ENCODE results near the gene COL28A1. TPM values are rescaled to one million over a fixed set of nuclear protein-coding genes. Genes with fewer than 3 reads are reported as not detected.

Gene COL28A1
- polyA plus RNA-seq, 1 donor (not counting 4 experiments of a cell fraction or from before 2014, with no cell fraction given), result 0.13 TPM

GRCh38 chr7:7548407-7548806 is 12.7 kb upstream of the COL28A1 start:
- DNase-seq (ENCODE audit: low read depth, low spot score), result no peak
- no peaks in the 10 kb centered on the region for H3K27me3 ChIP-seq (ENCODE audit: control insufficient read depth, extremely low read depth, insufficient read depth, low read length)
- no peak overlapping the region for H2AFZ ChIP-seq (ENCODE audit: control insufficient read depth, low read length)
- dilution Hi-C loops (cut with MboI; ENCODE audit: extremely low pct_ligation_motif_present, low sequenced_read_pairs), result loop anchor here (25.0 kb wide), 1 partner anchor 111 kb away; no protein-coding TSS in a partner anchor
- no peaks in the 10 kb centered on the region for H3K9me3 ChIP-seq (ENCODE audit: control insufficient read depth, low read depth, low read length)
- no peak overlapping the region for H3K9ac ChIP-seq (ENCODE audit: control insufficient read depth, extremely low read depth, insufficient read depth, low read length)
- no peak for FAIRE-seq
- H4K20me1 ChIP-seq (ENCODE audit: control insufficient read depth, extremely low read depth, insufficient read depth, low read length), result no peaks in the 10 kb centered on the region
- no peaks in the 10 kb centered on the region for H3K36me3 ChIP-seq (ENCODE audit: control insufficient read depth in 2 of 2, extremely low read depth in 1 of 2, insufficient read depth in 2 of 2, low read length in 2 of 2)
- H3K9me1 ChIP-seq (ENCODE audit: control insufficient read depth, extremely low read depth, insufficient read depth, low read length), result no peaks in the 10 kb centered on the region
- H3K4me3 ChIP-seq (ENCODE audit: control insufficient read depth in 2 of 3, extremely low read depth in 1 of 3, insufficient read depth in 2 of 3, low read depth in 1 of 3, low read length in 3 of 3), result no peak overlapping the region
- TF ChIP-seq, protein P1, sequence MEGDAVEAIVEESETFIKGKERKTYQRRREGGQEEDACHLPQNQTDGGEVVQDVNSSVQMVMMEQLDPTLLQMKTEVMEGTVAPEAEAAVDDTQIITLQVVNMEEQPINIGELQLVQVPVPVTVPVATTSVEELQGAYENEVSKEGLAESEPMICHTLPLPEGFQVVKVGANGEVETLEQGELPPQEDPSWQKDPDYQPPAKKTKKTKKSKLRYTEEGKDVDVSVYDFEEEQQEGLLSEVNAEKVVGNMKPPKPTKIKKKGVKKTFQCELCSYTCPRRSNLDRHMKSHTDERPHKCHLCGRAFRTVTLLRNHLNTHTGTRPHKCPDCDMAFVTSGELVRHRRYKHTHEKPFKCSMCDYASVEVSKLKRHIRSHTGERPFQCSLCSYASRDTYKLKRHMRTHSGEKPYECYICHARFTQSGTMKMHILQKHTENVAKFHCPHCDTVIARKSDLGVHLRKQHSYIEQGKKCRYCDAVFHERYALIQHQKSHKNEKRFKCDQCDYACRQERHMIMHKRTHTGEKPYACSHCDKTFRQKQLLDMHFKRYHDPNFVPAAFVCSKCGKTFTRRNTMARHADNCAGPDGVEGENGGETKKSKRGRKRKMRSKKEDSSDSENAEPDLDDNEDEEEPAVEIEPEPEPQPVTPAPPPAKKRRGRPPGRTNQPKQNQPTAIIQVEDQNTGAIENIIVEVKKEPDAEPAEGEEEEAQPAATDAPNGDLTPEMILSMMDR (optimal IDR thresholded peaks at IDR 0.05 in 1 of 3, IDR thresholded peaks at IDR 0.05 in 1 of 3, conservative IDR thresholded peaks at IDR 0.05 in 1 of 3; ENCODE audit: extremely low read depth in 1 of 3, insufficient read depth in 2 of 3, low read length in 3 of 3), result no peak
- TF ChIP-seq EZH2 (IDR thresholded peaks at IDR 0.05; ENCODE audit: low read length), result no peak
- H3K79me2 ChIP-seq (ENCODE audit: control insufficient read depth, insufficient read depth, low read length), result no peaks in the 10 kb centered on the region
- no peaks in the 10 kb centered on the region for H3K4me1 ChIP-seq (ENCODE audit: control insufficient read depth, extremely low read depth, insufficient read depth, low read length)
- no peak overlapping the region for H3K27ac ChIP-seq (ENCODE audit: control insufficient read depth, insufficient read depth, low read length)
- no peak overlapping the region for H3K4me2 ChIP-seq (ENCODE audit: control insufficient read depth, extremely low read depth, insufficient read depth, low read depth, low read length)

DNA sequence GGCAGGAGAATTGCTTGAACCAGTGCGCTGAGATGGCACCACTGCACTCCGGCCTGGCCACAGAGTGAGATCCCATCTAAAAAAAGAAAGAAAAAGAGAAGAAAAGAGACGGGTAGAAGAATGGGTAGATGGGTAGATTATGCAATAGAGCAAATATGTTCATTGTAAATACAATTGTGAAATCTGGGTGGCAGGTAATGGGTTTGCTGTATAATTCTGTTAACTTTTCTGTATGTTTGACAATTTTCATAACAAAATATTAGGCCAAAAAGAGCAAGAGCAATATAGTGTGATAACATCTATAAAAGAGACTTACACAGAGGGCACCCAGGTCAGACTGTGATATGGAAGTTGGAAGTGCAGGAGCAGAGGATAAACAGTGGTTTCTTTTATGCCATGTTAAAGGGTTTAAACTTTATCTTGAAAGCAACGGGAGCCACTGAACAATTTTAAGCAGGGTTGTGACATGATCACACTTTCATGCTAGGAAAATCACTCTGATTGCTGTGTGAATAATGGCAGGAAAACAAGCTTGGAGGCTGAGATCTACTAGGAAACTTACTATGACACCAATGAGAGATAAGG is 6.7 kb upstream of the COL28A1 start:
- Histone ChIP-seq H3K9me1 (ENCODE audit: control insufficient read depth, extremely low read depth, insufficient read depth, low read length) (no peaks in the 10 kb centered on the region), H3K4me1 (ENCODE audit: control insufficient read depth, extremely low read depth, insufficient read depth, low read length) (no peaks in the 10 kb centered on the region), H3K27ac (ENCODE audit: control insufficient read depth, insufficient read depth, low read length) (no peak overlapping the region), H3K27me3 (ENCODE audit: control insufficient read depth, extremely low read depth, insufficient read depth, low read length) (no peaks in the 10 kb centered on the region), H3K36me3 (ENCODE audit: control insufficient read depth in 2 of 2, extremely low read depth in 1 of 2, insufficient read depth in 2 of 2, low read length in 2 of 2) (no peaks in the 10 kb centered on the region), H3K79me2 (ENCODE audit: control insufficient read depth, insufficient read depth, low read length) (no peaks in the 10 kb centered on the region), H3K4me3 (ENCODE audit: control insufficient read depth in 2 of 3, extremely low read depth in 1 of 3, insufficient read depth in 2 of 3, low read depth in 1 of 3, low read length in 3 of 3) (no peak overlapping the region), H2AFZ (ENCODE audit: control insufficient read depth, low read length) (no peak overlapping the region), H3K9ac (ENCODE audit: control insufficient read depth, extremely low read depth, insufficient read depth, low read length) (no peak overlapping the region), H3K4me2 (ENCODE audit: control insufficient read depth, extremely low read depth, insufficient read depth, low read depth, low read length) (no peak overlapping the region), H4K20me1 (ENCODE audit: control insufficient read depth, extremely low read depth, insufficient read depth, low read length) (no peaks in the 10 kb centered on the region), H3K9me3 (ENCODE audit: control insufficient read depth, low read depth, low read length) (no peaks in the 10 kb centered on the region)
- FAIRE-seq, result no peak
- DNase-seq (ENCODE audit: low read depth, low spot score), result no peak
- no peak for TF ChIP-seq EZH2 (IDR thresholded peaks at IDR 0.05; ENCODE audit: low read length)
- TF ChIP-seq, protein P1 (optimal IDR thresholded peaks at IDR 0.05 in 1 of 3, IDR thresholded peaks at IDR 0.05 in 1 of 3, conservative IDR thresholded peaks at IDR 0.05 in 1 of 3; ENCODE audit: extremely low read depth in 1 of 3, insufficient read depth in 2 of 3, low read length in 3 of 3), result no peak
- dilution Hi-C loops (cut with MboI; ENCODE audit: extremely low pct_ligation_motif_present, low sequenced_read_pairs), result loop anchor here (25.0 kb wide), 1 partner anchor 105 kb away; no protein-coding TSS in a partner anchor
